Osteoblast (primary cell): ENCODE data around the gene ARHGEF26. TPM values are rescaled to one million over a fixed set of nuclear protein-coding genes. Genes with fewer than 3 reads are reported as not detected.

Source experiments
- DNase-seq: peaks from one replicate; pipeline ENCODE4 v3.0.0; 2011; ENCODE audit warnings: low spot score, mixed read lengths; ENCODE audit not compliant: insufficient read length; ENCODE audit errors: missing footprints
- H2AFZ ChIP-seq: 2 replicates; pipeline ENCODE4 v1.6.0; 2011; ENCODE audit warnings: mild to moderate bottlenecking, low read length
- H3K27ac ChIP-seq: 2 replicates; pipeline ENCODE4 v1.5.1; 2011; ENCODE audit warnings: mild to moderate bottlenecking, low read depth, low read length, moderate library complexity
- H3K27me3 ChIP-seq: 2 replicates; pipeline ENCODE4 v1.6.0; 2012; ENCODE audit warnings: mild to moderate bottlenecking, control low read depth, inconsistent platforms, low read length, moderate library complexity; ENCODE audit not compliant: insufficient read depth
- H3K36me3 ChIP-seq: 2 replicates; pipeline ENCODE4 v1.5.1; 2011; ENCODE audit warnings: mild to moderate bottlenecking, low read length, control low read depth, moderate library complexity; ENCODE audit not compliant: insufficient read depth
- H3K4me1 ChIP-seq: 2 replicates; pipeline ENCODE4 v1.5.1; 2011; ENCODE audit warnings: mild to moderate bottlenecking, low read length, control low read depth, moderate library complexity; ENCODE audit not compliant: insufficient read depth
- H3K4me2 ChIP-seq: 2 replicates; pipeline ENCODE4 v1.6.0; 2011; ENCODE audit warnings: mild to moderate bottlenecking, low read length; ENCODE audit not compliant: insufficient read depth
- H3K4me3 ChIP-seq: fragments of 200-600 bp; sonication (generic); 3 replicates; pipeline ENCODE4 v1.5.1; 2012; ENCODE audit warnings: mild to moderate bottlenecking, low read length, inconsistent platforms; ENCODE audit not compliant: insufficient read depth
- H3K79me2 ChIP-seq: 2 replicates; pipeline ENCODE4 v1.6.0; 2012; ENCODE audit warnings: mild to moderate bottlenecking, low read length, control low read depth, inconsistent platforms; ENCODE audit not compliant: insufficient read depth
- H3K9me3 ChIP-seq: 2 replicates; pipeline ENCODE4 v1.5.1; 2011; ENCODE audit warnings: low read depth, low read length, control low read depth
- H4K20me1 ChIP-seq: 2 replicates; pipeline ENCODE4 v1.6.0; 2012; ENCODE audit warnings: mild to moderate bottlenecking, low read length, control low read depth; ENCODE audit not compliant: insufficient read depth
- total RNA-seq: library from RNA; depleted of rRNA; stranded (reverse); fragments of >200 nt; gene quantifications from 2 replicates; pipeline ENCODE4 v1.2.3, GENCODE V29; 2012
- TF ChIP-seq, protein P1 (sequence below): IDR thresholded peaks from 2 replicates; pipeline ENCODE4 v1.5.1; 2011; ENCODE audit warnings: mild to moderate bottlenecking, low read depth, low read length, moderate library complexity; ENCODE audit errors: extremely low read depth

Gene ARHGEF26
- total RNA-seq, 1 donor: 3.6 TPM

DNA sequence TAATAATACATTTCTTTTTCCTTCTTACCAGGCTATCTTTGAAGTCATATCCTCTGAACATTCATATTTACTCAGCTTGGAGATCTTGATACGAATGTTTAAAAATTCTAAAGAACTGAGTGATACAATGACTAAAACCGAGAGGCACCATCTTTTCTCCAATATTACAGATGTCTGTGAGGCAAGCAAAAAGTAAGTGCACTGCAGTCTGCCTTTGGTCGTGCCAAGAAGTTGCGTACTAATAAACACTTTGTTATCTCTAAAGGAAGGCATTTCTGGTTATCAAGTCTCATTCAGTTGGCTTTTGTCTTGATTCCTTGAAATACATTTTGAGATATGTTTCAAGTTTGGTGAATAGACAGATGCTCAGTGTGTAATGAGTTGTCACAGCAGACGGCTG is 31.6 kb downstream of the ARHGEF26 start:
- H2AFZ ChIP-seq: no peak overlapping the region
- H3K4me1 ChIP-seq: peaks cover 11% of the 10 kb centered on the region
- TF ChIP-seq, protein P1, sequence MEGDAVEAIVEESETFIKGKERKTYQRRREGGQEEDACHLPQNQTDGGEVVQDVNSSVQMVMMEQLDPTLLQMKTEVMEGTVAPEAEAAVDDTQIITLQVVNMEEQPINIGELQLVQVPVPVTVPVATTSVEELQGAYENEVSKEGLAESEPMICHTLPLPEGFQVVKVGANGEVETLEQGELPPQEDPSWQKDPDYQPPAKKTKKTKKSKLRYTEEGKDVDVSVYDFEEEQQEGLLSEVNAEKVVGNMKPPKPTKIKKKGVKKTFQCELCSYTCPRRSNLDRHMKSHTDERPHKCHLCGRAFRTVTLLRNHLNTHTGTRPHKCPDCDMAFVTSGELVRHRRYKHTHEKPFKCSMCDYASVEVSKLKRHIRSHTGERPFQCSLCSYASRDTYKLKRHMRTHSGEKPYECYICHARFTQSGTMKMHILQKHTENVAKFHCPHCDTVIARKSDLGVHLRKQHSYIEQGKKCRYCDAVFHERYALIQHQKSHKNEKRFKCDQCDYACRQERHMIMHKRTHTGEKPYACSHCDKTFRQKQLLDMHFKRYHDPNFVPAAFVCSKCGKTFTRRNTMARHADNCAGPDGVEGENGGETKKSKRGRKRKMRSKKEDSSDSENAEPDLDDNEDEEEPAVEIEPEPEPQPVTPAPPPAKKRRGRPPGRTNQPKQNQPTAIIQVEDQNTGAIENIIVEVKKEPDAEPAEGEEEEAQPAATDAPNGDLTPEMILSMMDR: no peak
- no peaks in the 10 kb centered on the region for H3K9me3 ChIP-seq
- no peaks in the 10 kb centered on the region for H4K20me1 ChIP-seq
- H3K27me3 ChIP-seq: no peaks in the 10 kb centered on the region
- no peak overlapping the region for H3K4me2 ChIP-seq
- H3K79me2 ChIP-seq: no peaks in the 10 kb centered on the region
- no peak overlapping the region for H3K4me3 ChIP-seq
- no peak for DNase-seq
- H3K36me3 ChIP-seq: no peaks in the 10 kb centered on the region
- H3K27ac ChIP-seq: no peak overlapping the region

DNA sequence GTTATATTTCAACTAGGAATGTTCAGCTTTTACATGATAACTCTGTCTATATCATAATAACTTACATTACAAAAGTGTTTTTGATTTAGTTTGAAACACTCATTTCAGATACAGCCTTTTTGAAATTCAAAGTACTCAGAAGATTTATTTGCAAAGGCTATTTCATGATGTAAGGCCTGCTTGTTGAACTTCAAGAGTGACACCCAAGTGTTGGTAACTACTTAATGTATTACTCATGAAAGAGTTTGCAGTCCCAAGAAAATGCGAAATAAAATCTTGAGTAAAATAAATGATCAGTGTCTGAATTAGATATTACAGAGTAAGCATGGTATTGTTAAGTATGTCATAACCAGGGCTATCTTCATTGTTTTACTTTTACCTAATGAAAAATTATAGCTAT is 35.3 kb downstream of the ARHGEF26 start:
- TF ChIP-seq, protein P1: no peak
- Histone ChIP-seq H3K27ac (no peak overlapping the region), H3K79me2 (no peaks in the 10 kb centered on the region), H3K4me3 (no peak overlapping the region), H3K4me1 (peaks cover 8% of the 10 kb centered on the region), H3K9me3 (no peaks in the 10 kb centered on the region), H2AFZ (no peak overlapping the region), H3K27me3 (no peaks in the 10 kb centered on the region), H3K36me3 (no peaks in the 10 kb centered on the region), H4K20me1 (no peaks in the 10 kb centered on the region), H3K4me2 (no peak overlapping the region)
- DNase-seq: no peak

DNA sequence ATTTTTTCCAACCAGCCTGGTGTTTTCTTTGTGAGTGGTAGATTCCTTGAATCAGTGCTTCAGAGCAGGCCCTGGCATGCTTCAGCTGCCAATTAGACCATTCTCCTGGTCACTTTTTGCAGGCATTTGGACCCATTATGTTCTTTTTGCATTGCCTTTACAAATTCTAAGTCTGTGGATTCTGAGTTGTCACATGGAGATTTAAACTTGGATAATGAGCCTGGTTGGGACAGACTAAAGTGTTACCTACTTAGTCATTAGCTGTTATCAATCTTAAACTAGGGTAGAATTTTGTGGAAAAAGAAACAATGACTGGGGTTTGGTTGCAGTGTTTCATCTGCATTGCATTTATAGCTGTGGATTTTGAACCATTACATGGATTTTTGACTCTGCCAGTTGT is 40.6 kb downstream of the ARHGEF26 start:
- Histone ChIP-seq H3K79me2 (no peaks in the 10 kb centered on the region), H3K9me3 (no peaks in the 10 kb centered on the region), H3K4me2 (no peak overlapping the region), H3K36me3 (no peaks in the 10 kb centered on the region), H3K27me3 (no peaks in the 10 kb centered on the region), H2AFZ (no peak overlapping the region), H3K4me3 (no peak overlapping the region), H3K4me1 (no peaks in the 10 kb centered on the region), H3K27ac (no peak overlapping the region), H4K20me1 (no peaks in the 10 kb centered on the region)
- TF ChIP-seq, protein P1: no peak
- no peak for DNase-seq

DNA sequence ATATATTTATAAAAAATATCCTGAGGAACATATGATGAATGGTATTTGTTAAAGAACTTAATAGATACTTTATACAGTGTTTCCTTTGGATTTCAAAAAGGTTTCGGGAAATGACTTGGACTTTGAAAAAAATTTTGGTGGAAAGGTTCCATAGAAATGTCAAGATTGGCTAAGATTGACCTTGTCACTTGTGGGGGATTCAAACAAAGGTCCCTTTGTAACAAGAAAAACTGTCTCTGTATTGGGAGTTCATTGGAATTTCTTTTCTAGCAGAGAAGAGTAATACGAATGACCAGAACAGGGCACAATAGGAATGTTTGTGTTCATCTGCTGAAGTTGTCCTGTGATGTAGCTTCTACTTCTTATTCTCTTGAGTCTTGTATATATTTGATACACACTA is 43.2 kb downstream of the ARHGEF26 start:
- Histone ChIP-seq H3K27me3 (no peaks in the 10 kb centered on the region), H4K20me1 (no peaks in the 10 kb centered on the region), H3K4me1 (no peaks in the 10 kb centered on the region), H3K4me2 (no peak overlapping the region), H2AFZ (no peak overlapping the region), H3K79me2 (no peaks in the 10 kb centered on the region), H3K27ac (no peak overlapping the region), H3K4me3 (no peak overlapping the region), H3K9me3 (no peaks in the 10 kb centered on the region), H3K36me3 (no peaks in the 10 kb centered on the region)
- no peak for DNase-seq
- TF ChIP-seq, protein P1: no peak
